GM18499 (cell line): ENCODE measurements around the gene ANKRD62.
"Not testable (repeated sequence)": the region's sequence is repeated elsewhere in the genome, so short reads cannot be mapped to it uniquely, and the experiment has no call there.

ENCODE experiments used
- ATAC-seq: cut with Tn5 transposase; IDR thresholded peaks from one replicate; pipeline ENCODE4 v1.9.1; 2021; ENCODE audit warnings: moderate number of reproducible peaks; ENCODE audit not compliant: insufficient read depth, unreplicated experiment

ANKRD62 gene

DNA sequence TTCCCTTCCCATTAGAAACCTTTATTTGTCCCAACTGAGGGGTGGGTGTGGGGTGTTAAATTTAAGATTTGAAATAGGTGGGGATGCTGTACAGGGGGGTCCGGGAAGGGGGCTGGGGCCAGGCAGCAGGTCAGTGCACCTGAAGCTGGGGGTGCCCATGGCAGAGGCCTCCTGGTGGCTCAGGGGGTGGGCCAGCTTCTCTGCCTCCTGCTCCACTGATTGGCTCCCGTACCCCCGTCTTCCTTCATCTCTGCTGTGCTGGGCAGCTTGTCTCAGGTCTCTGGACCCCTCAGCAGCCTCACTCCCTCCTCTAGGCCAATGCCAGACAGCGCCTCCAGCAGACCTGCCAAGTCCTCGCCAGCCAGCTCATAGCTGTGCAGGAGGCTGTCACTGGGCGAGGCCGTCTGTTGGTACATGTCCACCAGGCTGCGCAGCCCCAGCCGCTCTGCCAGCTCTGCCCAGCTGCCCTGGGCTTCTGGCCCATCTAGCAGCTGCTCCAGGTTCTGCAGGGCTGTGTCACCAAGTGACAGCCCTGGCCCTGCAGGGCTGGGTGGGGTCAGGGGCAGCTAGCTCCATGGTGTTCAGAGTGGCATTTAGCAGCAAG is 2.0 kb upstream of the ANKRD62 start:
- no peak for ATAC-seq

DNA sequence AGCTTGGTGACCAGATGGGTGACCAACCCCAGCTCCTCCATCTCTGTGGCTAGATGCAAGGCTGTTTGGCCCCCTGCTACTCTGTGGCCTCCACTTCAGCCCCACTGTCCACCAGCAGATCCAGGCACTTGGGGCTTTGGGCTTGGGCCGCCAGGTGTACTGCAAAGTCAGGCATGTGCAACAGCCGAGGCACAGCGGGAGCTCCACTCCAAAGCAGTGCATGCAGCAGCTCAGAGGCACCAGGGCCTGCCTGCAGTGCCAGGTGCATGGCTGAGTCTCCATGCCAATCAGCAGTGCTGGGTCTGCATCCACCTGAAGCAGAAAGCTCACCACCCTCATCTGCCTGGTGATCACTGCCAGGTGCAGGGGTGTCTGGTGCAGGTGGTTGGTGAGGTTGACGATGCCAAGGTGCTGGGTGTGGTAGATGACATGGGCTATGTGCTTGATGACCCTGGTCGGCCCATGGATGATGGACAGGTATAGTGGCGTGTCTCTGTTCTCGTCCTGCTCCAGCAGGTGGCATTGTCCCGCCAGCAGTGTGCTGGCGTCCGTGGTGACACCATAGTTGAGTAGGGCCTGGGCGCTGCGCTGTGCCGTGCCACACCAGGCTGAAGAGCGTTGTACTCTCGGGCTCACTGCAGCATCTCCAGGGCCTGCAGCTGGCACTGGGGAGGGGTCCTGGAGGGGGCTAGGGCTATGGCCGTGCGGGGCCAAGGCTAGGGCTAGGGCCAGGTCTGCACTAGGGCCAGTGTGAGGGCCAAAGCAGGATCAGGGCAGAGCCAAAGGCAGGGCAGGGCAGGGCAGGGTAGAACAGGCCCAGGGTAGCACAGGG is 1.0 kb upstream of the ANKRD62 start:
- ATAC-seq = no peak

DNA sequence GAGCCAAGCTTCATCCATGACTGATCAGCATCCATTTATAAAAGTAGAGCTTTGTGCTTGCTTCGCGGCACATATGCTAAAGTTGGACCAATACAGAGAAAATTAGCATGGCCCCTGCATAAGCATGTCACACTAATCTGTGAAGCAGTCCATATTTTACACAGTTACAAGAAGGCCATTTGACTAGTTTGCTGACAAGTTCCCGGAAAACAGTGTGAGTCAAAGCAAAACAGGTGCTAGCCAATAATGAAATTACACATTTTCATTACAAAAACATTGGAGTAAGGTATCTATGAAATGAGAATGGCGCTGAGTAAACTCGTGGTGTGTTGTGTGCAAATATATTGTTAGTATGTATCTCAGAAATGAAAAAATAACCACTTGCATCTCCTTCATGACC is 4.7 kb downstream of the ANKRD62 start:
- no peak for ATAC-seq

DNA sequence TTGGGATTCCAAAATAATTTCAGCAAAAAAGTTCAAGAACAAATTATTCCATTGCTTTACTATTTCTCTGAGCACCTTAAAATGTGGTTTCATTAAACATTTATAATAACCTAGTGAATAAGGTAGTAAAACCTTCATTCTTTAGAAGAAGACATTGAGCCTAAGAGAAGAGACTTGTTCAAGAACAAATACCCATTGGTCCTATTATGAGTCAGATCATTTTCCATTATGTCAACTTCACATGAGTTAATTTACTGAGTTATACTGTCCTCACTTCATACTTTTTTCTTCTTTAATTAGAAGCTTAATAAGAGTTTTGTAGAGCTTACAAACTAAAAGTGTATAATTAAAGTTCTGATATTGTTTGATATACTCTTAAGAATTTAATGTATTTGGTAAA is 5.5 kb downstream of the ANKRD62 start:
- ATAC-seq = no peak

DNA sequence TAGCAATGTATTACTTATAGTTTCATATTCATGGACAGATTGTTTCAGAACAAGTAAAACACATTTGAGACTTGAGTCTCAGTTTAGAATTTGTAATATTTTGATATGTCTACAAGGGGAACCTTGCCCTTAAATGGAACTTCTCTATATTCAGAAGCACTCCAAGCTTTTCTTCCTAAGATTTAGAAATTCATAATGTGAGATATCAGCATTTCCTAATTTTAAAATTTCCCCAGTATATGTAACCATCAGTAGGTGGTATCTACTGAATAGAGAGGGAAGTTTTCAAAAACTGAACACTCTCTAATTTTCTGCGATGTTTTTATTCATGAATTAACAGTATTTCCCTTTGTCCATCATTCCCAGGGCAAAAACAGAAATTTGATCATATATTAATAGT is 7.6 kb downstream of the ANKRD62 start:
- ATAC-seq = no peak

DNA sequence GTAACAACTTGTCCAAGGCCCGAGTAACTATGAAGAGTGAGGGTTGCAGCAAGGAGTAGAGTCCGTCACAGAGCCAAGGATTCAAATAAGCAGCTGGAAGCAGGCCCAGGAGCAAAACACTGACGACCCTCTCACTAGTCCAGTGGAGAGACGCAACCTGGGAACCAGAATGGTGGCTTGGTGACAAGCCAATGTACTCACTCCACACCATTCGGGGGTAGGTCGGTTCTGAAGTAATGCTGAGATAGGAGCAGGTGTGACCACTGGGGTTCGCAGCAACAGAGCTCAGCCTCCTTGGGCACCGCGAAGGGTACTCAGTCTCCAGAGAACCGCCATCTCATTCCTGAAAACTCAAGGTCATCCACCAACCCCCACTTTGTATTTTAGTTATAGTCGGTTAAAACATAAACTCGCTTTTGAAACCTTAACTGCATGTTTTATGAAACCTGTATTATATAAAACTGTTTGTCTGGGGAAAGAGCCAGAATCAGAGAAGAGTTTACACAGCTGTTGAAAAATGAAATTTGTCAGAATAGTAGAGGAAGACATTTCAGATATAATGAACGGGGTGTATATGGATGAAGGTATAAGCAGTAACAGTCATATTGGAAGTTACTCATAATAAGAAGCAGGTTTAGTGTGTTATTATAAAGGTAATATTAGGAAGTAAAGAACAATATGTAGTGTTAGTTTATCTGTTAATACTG is 8.6 kb downstream of the ANKRD62 start:
- no peak for ATAC-seq

DNA sequence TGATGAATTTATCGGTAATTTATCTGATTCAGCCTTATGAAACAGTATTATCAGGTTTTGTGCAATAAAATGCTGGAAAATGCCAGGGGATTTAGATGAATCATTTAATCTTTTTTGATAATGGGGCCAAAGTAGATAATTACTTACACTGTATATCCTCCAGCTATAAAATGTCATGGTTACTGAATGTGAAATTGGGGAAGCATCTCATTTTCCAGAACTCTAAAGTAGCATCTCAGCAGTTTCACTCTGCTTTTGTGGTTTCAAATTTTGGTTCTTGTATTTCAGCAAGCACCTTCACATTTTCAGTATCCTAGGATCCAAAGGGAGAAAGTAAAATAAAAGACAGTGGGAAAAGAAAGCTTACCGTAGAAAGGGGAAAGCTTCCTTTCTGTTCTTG is 12.8 kb downstream of the ANKRD62 start:
- ATAC-seq = no peak

DNA sequence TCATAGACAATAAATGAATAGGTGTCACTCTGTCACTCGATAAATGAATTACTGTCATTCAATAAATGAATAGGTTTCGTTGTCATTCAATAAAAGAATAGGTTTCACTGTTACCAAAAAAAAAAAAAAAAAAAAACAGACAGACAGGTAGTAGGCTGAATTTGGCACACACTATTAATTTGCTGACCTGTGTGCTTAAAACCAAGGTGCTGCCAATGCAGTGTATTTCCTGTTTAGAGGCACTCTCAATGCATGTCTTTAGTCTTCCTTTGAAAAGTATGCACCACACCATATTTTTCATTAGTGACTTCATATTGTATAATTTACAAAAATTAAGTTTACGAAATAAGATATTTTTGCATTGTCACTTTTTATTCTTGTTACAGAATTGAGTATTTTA is 16.2 kb downstream of the ANKRD62 start:
- no peak for ATAC-seq

DNA sequence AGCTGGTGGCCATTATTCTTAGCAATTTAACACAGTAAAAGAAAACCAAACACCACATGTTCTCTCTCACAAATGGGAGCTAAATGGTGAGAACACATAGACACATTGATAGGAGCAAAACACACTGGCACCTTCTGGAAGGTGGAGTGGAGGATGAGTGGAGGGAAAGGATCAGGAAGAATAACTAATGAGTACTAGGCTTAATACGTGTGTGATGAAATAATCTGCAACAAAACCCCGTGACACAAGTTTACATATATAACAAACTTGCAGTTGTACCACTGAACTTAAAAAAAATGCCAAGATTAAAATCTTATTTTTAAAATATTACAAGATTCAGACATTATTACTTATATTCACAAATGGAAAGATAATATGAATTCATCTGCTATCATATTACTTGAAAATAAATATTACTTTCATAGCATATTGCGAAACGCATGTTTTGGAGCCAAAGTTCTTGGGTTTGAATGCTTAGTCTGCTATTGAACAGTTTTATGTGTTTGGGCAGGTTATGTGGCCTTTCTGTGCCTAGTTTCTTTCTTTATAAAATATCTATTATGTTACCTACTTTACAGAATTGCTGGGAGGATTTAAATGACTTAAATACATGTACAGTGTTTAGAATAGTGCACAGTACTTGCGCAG is 20.5 kb downstream of the ANKRD62 start:
- no peak for ATAC-seq

DNA sequence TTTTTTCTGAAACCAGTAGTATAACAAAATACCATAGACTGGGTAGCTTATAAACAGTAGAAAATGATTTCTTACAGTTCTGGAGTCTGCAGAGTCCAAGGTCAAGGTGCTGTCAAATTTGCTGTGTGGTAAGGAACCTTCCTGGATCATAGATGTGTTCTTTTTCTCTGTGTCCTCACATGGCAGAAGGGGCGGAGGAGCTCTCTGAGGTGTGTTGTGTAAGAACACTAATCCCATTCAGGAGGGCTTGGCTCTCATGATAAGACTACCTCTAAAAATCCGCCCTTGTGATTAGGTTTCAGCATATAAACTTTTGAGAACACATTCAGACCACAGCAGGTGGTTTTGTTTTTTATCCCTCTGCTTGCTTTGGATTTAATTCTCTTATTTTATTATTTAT is 25.7 kb downstream of the ANKRD62 start:
- ATAC-seq = no peak

DNA sequence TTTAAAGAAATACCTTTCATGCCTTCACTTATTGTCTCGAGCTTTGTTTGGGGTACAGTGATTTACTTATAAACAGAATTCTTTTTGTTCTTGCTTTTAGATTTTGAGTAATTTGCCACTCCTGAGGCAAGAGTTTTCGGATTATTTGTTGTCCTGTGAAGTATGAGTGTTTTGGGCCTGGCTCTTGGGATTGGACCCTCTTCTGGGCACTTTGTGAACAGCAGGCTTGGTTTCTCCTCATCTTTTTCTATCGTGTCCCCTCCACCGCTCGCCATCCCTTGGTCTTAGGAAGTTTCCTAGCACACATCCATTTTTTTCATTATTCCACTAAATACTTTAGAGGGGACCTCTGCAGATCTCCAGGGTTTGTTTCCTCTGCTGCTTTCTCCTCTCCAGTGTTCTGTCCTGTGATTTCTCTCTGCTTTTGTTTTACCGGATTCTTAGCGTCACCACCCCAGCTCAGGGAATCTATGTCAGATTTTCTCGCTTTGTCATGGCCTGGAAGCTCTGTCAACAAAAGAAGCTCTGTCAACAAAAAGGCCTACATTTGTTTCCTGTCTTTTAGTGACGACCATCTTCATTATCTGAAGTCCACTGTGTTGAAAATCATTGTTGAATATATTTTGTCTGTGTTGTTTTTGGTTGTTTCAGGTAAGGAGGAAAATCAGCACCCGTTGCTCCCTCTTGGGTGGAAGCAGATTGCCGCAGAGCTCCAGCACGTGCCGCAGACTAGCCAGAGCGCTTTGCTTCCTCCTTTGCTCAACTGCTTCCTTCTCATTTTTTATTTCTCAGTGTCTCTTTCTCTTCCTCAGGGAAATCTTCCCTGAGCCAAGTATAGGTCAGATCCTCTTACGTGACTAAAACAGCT is 27.8 kb downstream of the ANKRD62 start:
- no peak for ATAC-seq

DNA sequence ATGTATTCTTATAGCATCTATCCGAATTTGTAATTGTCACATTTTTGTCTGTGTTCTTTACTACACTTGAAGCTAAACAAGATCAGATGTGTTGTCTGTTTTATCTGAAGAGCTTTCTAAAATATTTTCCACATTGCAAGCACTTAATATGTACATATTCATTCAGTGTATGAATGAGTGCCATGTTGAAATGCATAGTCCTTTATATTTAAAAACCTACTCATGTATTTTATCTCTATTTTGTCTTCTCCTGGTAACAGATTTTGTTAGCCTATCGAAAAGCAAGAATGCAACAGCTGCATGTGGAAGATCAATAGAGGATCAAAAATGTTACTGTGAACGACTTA is 28.4 kb downstream of the ANKRD62 start:
- not testable (repeated sequence) for ATAC-seq

DNA sequence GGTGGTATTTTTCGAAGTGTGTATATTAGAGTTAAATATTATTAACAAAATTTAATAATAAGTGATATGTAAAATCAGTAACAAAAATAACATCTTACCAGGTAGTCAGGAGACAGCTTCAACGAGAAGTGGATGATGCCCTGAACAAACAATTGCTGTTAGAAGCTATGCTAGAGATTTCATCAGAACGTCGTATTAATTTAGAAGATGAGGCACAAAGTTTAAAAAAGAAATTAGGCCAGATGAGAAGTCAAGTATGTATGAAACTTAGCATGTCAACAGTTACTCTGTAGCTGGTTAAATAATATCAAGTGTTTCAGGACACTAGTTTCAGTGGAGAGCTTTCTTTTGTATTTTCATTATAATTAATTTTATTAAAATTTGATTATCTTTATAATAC is 34.0 kb downstream of the ANKRD62 start:
- not testable (repeated sequence) for ATAC-seq

DNA sequence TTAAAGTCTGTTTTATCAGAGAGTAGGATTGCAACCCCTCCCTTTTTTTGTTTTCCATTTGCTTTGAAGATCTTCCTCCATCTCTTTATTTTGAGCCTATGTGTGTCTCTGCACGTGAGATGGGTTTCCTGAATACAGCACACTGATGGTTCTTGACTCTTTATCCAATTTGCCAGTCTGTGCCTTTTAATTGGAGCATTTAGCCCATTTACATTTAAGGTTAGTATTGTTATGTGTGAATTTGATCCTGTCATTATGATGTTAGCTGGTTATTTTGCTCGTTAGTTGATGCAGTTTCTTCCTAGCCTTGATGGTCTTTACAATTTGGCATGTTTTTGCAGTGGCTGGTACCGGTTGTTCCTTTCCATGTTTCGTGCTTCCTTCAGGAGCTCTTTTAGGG is 45.2 kb downstream of the ANKRD62 start:
- ATAC-seq = not testable (repeated sequence)

DNA sequence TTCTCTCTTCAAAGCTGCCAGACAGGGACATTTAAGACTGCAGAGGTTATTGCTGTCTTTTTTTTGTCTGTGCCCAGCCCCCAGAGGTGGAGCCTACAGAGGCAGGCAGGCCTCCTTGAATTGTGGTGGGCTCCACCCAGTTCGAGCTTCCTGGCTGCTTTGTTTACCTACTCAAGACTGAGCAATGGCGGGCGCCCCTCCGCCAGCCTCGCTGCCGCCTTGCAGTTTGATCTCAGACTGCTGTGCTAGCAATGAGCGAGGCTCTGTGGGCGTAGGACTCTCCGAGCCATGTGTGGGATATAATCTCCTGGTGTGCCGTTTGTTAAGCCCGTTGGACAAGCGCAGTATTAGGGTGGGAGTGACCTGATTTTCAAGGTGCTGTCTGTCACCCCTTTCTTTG is 47.2 kb downstream of the ANKRD62 start:
- not testable (repeated sequence) for ATAC-seq

DNA sequence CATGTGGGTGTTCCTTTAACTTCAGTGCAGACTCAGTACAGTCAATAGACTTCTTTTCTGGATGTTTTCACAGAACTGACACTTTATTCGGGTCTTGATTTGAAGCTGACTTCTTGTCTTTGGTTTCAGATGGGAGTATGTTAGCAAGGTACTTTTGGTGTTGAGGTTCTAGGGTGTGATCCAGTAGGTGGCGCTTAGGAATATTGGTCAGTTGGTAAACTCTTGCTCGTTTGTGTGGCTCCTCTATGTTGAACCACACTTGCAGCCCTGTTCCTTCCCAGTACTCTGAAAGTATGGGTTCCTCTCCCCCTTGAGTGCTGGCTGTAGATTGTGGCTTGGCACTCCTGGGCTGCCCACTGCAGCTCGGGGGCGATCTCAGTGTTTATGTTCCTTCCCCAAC is 48.1 kb downstream of the ANKRD62 start:
- ATAC-seq = not testable (repeated sequence)

DNA sequence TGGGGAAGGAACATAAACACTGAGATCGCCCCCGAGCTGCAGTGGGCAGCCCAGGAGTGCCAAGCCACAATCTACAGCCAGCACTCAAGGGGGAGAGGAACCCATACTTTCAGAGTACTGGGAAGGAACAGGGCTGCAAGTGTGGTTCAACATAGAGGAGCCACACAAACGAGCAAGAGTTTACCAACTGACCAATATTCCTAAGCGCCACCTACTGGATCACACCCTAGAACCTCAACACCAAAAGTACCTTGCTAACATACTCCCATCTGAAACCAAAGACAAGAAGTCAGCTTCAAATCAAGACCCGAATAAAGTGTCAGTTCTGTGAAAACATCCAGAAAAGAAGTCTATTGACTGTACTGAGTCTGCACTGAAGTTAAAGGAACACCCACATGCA is 55.8 kb downstream of the ANKRD62 start:
- ATAC-seq = not testable (repeated sequence)

DNA sequence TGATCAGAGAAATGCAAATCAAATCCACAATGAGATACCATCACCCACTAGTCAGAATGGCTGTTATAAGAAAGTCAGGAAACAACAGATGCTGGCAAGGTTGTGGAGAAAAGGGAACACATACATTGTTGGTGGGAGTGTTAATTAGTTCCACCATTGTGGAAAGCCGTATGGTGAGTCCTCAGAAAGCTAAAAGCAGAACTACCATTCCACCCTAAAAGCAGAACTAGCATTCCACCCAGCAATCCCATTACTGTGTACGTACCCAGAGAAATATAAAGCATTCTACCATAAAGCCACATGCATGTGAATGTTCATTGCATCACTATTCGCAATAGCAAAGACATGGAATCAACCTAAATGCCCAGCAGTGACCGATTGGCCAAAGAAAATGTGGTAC is 60.7 kb downstream of the ANKRD62 start:
- ATAC-seq = no peak

DNA sequence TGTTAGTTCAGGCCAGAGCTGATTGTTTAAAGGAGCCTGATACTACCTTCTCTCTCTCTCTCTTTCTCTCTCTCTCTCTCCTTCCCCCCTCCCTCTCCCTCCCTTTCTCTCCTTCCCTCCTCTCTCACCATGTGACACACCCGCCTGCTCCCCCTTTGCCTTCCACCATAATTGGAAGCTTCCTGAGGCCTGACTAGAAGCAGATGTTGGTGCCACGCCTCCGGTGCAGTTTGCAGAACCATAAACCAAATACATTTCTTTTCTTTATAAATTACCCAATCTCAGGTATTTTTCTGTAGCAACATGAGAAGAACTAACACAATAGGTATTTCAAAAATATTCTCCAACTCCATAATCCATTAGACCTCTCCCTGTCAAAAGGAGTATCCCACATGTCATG is 62.4 kb downstream of the ANKRD62 start:
- no peak for ATAC-seq

DNA sequence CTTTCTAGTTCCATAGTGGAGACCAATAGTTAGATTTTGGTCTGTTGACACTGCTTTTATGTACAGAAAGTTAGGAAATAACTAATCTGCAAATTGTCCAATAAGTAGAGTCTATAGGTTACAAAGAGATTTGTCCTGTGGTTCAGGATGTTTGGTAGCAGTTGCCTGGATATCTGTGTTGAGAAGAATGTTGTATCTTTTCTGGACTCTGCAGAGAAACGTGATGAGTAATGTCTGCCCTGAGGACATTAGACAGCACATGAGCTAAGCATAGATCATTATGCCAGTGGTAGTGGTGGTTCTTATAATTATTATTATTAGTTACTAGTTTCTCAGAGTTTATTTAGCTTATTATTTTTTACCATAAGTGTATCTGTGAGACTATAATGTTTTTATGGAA is 65.8 kb downstream of the ANKRD62 start:
- no peak for ATAC-seq
